RWPE2 (cell line): ENCODE results near the gene TMEM63C.
A peak's percentile ranks its signal among the peaks of the same experiment; 100 is the strongest.

Experiments used
- ATAC-seq: fragments of 200-7000 bp; cut with Tn5 transposase; 3 replicates; pipeline ENCODE4 v1.9.1; 2021; ENCODE audit warnings: low read depth
- DNase-seq: peaks from one replicate; pipeline ENCODE4 v3.0.0-alpha.2; 2020; ENCODE audit warnings: low spot score
- H3K27ac ChIP-seq: fragments of 450-650 bp; 2 replicates; pipeline ENCODE4 v1.5.1; 2017; ENCODE audit warnings: mild to moderate bottlenecking; ENCODE audit not compliant: poor library complexity, severe bottlenecking
- H3K27me3 ChIP-seq: fragments of 250-450 bp; sonication (Bioruptor Pico); 2 replicates; pipeline ENCODE4 v1.5.1; 2021; ENCODE audit warnings: mild to moderate bottlenecking, moderate library complexity; ENCODE audit not compliant: insufficient read depth, poor library complexity, severe bottlenecking
- H3K36me3 ChIP-seq: fragments of 250-450 bp; sonication (Bioruptor Pico); 2 replicates; pipeline ENCODE4 v1.5.1; 2020; ENCODE audit warnings: low read depth, mild to moderate bottlenecking, moderate library complexity
- H3K4me1 ChIP-seq: fragments of 250-450 bp; sonication (Bioruptor Pico); 2 replicates; pipeline ENCODE4 v1.5.1; 2021; ENCODE audit warnings: mild to moderate bottlenecking, moderate library complexity; ENCODE audit not compliant: insufficient read depth, poor library complexity, severe bottlenecking
- H3K4me3 ChIP-seq: fragments of 250-450 bp; sonication (Bioruptor Pico); 2 replicates; pipeline ENCODE4 v1.5.1; 2021; ENCODE audit warnings: mild to moderate bottlenecking, moderate library complexity; ENCODE audit not compliant: severe bottlenecking
- H3K9me3 ChIP-seq: fragments of 250-450 bp; sonication (Bioruptor Pico); 2 replicates; pipeline ENCODE4 v1.5.1; 2021; ENCODE audit warnings: mild to moderate bottlenecking, moderate library complexity; ENCODE audit not compliant: severe bottlenecking
- TF ChIP-seq, protein P1 (sequence below): fragments of 450-650 bp; IDR thresholded peaks from one replicate; pipeline ENCODE4 v1.5.1; 2017; ENCODE audit warnings: mild to moderate bottlenecking, moderate library complexity; ENCODE audit not compliant: poor library complexity, severe bottlenecking

TMEM63C gene

GRCh38 chr14:77284466-77284865, 102.9 kb downstream of the TMEM63C start:
- TF ChIP-seq, protein P1, sequence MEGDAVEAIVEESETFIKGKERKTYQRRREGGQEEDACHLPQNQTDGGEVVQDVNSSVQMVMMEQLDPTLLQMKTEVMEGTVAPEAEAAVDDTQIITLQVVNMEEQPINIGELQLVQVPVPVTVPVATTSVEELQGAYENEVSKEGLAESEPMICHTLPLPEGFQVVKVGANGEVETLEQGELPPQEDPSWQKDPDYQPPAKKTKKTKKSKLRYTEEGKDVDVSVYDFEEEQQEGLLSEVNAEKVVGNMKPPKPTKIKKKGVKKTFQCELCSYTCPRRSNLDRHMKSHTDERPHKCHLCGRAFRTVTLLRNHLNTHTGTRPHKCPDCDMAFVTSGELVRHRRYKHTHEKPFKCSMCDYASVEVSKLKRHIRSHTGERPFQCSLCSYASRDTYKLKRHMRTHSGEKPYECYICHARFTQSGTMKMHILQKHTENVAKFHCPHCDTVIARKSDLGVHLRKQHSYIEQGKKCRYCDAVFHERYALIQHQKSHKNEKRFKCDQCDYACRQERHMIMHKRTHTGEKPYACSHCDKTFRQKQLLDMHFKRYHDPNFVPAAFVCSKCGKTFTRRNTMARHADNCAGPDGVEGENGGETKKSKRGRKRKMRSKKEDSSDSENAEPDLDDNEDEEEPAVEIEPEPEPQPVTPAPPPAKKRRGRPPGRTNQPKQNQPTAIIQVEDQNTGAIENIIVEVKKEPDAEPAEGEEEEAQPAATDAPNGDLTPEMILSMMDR = no peak
- H3K27ac ChIP-seq = no peak overlapping the region
- H3K27me3 ChIP-seq = no peaks in the 10 kb centered on the region
- H3K4me3 ChIP-seq = no peak overlapping the region
- no peaks in the 10 kb centered on the region for H3K9me3 ChIP-seq
- no peak for DNase-seq
- ATAC-seq = no peak
- peaks cover 40% of the 10 kb centered on the region for H3K36me3 ChIP-seq
- no peaks in the 10 kb centered on the region for H3K4me1 ChIP-seq

GRCh38 chr14:77286576-77286975, 105.0 kb downstream of the TMEM63C start:
- peaks cover 42% of the 10 kb centered on the region for H3K36me3 ChIP-seq
- no peaks in the 10 kb centered on the region for H3K9me3 ChIP-seq
- no peaks in the 10 kb centered on the region for H3K4me1 ChIP-seq
- no peak overlapping the region for H3K4me3 ChIP-seq
- ATAC-seq = no peak
- no peak for DNase-seq
- H3K27ac ChIP-seq = no peak overlapping the region
- no peaks in the 10 kb centered on the region for H3K27me3 ChIP-seq
- TF ChIP-seq, protein P1 = no peak

DNA sequence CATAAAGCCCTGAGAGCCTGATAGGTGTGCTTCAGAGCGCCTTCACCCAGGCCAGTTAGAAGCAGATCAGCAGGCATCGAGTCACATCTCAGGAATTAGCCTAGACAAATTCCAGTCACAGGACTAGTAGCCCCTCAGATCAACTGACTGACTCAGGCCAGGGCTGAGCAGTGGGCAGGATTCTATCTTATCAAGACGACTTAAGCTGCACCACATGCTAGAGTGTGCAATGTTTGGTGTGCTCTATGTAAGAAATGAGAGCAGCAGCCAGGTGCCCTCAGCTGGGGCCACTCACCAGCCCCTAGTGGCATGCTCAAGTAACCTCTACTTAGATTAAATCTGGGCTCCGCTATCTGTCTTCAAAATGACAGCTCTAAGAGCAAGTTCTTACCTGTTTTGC, 109.1 kb downstream of the TMEM63C start:
- H3K4me1 ChIP-seq = no peaks in the 10 kb centered on the region
- TF ChIP-seq, protein P1 = no peak
- ATAC-seq (peak; percentile 56), DNase-seq (no peak)
- peaks cover 36% of the 10 kb centered on the region for H3K36me3 ChIP-seq
- H3K9me3 ChIP-seq = no peaks in the 10 kb centered on the region
- no peak overlapping the region for H3K4me3 ChIP-seq
- no peaks in the 10 kb centered on the region for H3K27me3 ChIP-seq
- no peak overlapping the region for H3K27ac ChIP-seq

DNA sequence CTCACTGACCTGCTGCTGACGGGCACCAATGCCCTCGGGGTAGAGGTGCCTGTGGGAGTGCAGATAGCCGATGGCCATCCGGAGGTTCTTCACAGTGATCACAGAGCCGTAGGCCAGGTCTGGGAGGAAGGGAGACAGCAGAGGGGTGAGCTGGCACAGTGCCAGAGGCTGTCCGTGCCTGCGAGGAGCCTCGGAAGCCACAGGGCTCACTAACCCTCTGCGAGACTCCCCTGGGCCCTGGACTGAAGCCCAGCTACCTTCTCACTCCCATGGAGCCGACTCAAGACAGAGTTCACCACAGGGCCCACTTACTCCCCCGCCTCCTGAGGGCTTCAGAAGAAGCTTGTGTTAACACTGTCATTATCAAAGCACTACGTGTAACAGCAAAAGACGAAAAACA, 114.6 kb downstream of the TMEM63C start:
- TF ChIP-seq, protein P1 = no peak
- DNase-seq = no peak
- Histone ChIP-seq H3K4me1 (no peaks in the 10 kb centered on the region), H3K36me3 (peaks cover 28% of the 10 kb centered on the region), H3K9me3 (no peaks in the 10 kb centered on the region), H3K4me3 (no peak overlapping the region), H3K27ac (no peak overlapping the region), H3K27me3 (no peaks in the 10 kb centered on the region)
- ATAC-seq = no peak

GRCh38 chr14:77296906-77297305, 115.3 kb downstream of the TMEM63C start:
- no peaks in the 10 kb centered on the region for H3K27me3 ChIP-seq
- no peak for DNase-seq
- no peaks in the 10 kb centered on the region for H3K4me1 ChIP-seq
- H3K9me3 ChIP-seq = no peaks in the 10 kb centered on the region
- TF ChIP-seq, protein P1 = no peak
- H3K4me3 ChIP-seq = no peak overlapping the region
- ATAC-seq = no peak
- no peak overlapping the region for H3K27ac ChIP-seq
- peaks cover 28% of the 10 kb centered on the region for H3K36me3 ChIP-seq
